ENCODE data around the gene FGFR3.

GRCh38 chr4:1767061-1767769 lies 25.9 kb upstream of the FGFR3 start:
- TF ChIP-seq, protein P1, sequence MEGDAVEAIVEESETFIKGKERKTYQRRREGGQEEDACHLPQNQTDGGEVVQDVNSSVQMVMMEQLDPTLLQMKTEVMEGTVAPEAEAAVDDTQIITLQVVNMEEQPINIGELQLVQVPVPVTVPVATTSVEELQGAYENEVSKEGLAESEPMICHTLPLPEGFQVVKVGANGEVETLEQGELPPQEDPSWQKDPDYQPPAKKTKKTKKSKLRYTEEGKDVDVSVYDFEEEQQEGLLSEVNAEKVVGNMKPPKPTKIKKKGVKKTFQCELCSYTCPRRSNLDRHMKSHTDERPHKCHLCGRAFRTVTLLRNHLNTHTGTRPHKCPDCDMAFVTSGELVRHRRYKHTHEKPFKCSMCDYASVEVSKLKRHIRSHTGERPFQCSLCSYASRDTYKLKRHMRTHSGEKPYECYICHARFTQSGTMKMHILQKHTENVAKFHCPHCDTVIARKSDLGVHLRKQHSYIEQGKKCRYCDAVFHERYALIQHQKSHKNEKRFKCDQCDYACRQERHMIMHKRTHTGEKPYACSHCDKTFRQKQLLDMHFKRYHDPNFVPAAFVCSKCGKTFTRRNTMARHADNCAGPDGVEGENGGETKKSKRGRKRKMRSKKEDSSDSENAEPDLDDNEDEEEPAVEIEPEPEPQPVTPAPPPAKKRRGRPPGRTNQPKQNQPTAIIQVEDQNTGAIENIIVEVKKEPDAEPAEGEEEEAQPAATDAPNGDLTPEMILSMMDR (IDR thresholded peaks at IDR 0.05; ENCODE audit: low read length): no peak
- no peak for TF ChIP-seq EZH2phosphoT487 (IDR thresholded peaks at IDR 0.05; ENCODE audit: low read length)
